Stimulated activated naive B cell treated with anti-CD40 and anti-IgM and Interleukin-4, amounts not matched to agents 10 μg/mL and 1 μg/mL and 100 μg/mL, for 72 hours (primary cell): ENCODE data around the gene PPP2R2C.

Experiments
- ATAC-seq, 2 donors: fragments of 150-1000 bp; cut with Tn5 transposase; replicated peaks; 2 replicates each; pipeline ENCODE4 v1.10.0; 2021; ENCODE audit warnings: moderate library complexity in 1 of 2
- DNase-seq: peaks from one replicate; pipeline ENCODE4 v3.0.0; 2021
- H3K27ac Mint-ChIP-seq: one replicate; pipeline ENCODE4 v1.8.0; 2022; ENCODE audit warnings: mild to moderate bottlenecking, mixed read lengths
- H3K27me3 Mint-ChIP-seq, 2 donors: one replicate each; pipeline ENCODE4 v1.8.0; 2022; ENCODE audit warnings: mixed read lengths in 2 of 2
- H3K36me3 Mint-ChIP-seq, 2 donors: one replicate each; pipeline ENCODE4 v1.8.0; 2022; ENCODE audit warnings: mixed read lengths in 2 of 2, mild to moderate bottlenecking in 1 of 2
- H3K4me1 Mint-ChIP-seq, 2 donors: one replicate each; pipeline ENCODE4 v1.8.0; 2022; ENCODE audit warnings: mixed read lengths in 2 of 2, mild to moderate bottlenecking in 1 of 2
- H3K4me3 Mint-ChIP-seq, 2 donors: one replicate each; pipeline ENCODE4 v1.8.0; 2022; ENCODE audit warnings: mild to moderate bottlenecking in 2 of 2, mixed read lengths in 2 of 2, moderate library complexity in 1 of 2
- H3K9me3 Mint-ChIP-seq, 2 donors: one replicate each; pipeline ENCODE4 v1.8.0; 2022; ENCODE audit warnings: mixed read lengths in 2 of 2, mild to moderate bottlenecking in 1 of 2

PPP2R2C gene

GRCh38 chr4:6324461-6324998 is 147.9 kb downstream of the PPP2R2C start:
- DNase-seq (no peak), ATAC-seq (no peak)
- peaks cover 0 to 2% of the 10 kb centered on the region in 2 donors for H3K9me3 Mint-ChIP-seq
- no peak overlapping the region for H3K4me3 Mint-ChIP-seq
- peaks cover 0 to under 1% of the 10 kb centered on the region in 2 donors for H3K36me3 Mint-ChIP-seq
- peaks cover 5 to 11% of the 10 kb centered on the region in 2 donors for H3K4me1 Mint-ChIP-seq
- H3K27me3 Mint-ChIP-seq = peaks cover 67 to 84% of the 10 kb centered on the region in 2 donors
- no peak overlapping the region for H3K27ac Mint-ChIP-seq

- DNase-seq (no peak), ATAC-seq (peak; percentile 18 to 20)
- peaks cover 5 to 10% of the 10 kb centered on the region in 2 donors for H3K4me1 Mint-ChIP-seq
- H3K9me3 Mint-ChIP-seq = peaks cover 0 to 2% of the 10 kb centered on the region in 2 donors
- H3K36me3 Mint-ChIP-seq = peaks cover 0 to 2% of the 10 kb centered on the region in 2 donors
- H3K27me3 Mint-ChIP-seq = peaks cover 64 to 85% of the 10 kb centered on the region in 2 donors
- no peak overlapping the region for H3K27ac Mint-ChIP-seq
- H3K4me3 Mint-ChIP-seq = no peak overlapping the region
These were observed 149.4 kb downstream of the PPP2R2C start for GRCh38 chr4:6322761-6323566.

DNA sequence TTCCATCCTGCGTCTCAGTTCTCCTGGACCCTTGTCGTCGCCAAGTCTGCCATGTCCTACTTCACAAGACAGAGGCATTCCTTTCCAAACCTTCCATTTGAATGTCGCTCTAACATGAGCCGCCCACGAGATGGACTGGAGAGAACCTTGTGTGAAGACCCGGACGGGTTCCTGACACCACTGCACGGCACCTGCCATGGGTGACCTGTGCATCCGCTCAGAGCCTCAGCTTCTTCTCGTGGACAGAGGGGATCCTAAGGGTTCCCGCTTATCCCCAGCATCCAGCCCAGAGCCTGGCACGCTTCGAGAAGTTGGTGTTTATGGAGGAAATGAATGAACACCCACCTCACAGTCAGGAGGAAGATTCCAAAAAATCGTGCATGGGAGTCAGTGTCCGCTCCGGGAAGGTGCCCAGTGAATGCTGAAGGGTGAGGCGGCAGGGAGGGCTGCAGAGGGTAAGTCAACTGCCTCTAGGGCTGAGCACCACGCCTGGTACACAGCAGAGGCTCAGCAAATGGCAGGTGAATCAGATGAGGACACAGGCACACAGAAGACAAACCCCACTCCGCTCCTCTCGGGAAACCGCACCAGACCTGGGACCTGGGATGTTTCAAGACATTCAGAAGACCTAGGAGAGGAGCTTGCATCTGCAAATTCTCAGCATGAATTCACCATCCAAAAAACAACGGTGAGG is 150.2 kb downstream of the PPP2R2C start:
- H3K27me3 Mint-ChIP-seq = peaks cover 66 to 87% of the 10 kb centered on the region in 2 donors
- H3K9me3 Mint-ChIP-seq = peaks cover 0 to 2% of the 10 kb centered on the region in 2 donors
- ATAC-seq = no peak
- peaks cover 4 to 10% of the 10 kb centered on the region in 2 donors for H3K4me1 Mint-ChIP-seq
- H3K4me3 Mint-ChIP-seq = no peak overlapping the region
- peaks cover 0 to 2% of the 10 kb centered on the region in 2 donors for H3K36me3 Mint-ChIP-seq
- DNase-seq = no peak
- H3K27ac Mint-ChIP-seq = no peak overlapping the region

- DNase-seq = no peak
- ATAC-seq = no peak
- Mint-ChIP-seq H3K9me3 (peaks cover 0 to 2% of the 10 kb centered on the region in 2 donors), H3K27me3 (peaks cover 58 to 82% of the 10 kb centered on the region in 2 donors), H3K27ac (no peak overlapping the region), H3K36me3 (peaks cover 0 to 2% of the 10 kb centered on the region in 2 donors), H3K4me1 (peaks cover 4 to 10% of the 10 kb centered on the region in 2 donors), H3K4me3 (no peak overlapping the region)
These were observed 151.1 kb downstream of the PPP2R2C start for GRCh38 chr4:6321361-6321760.

- peaks cover 0 to 2% of the 10 kb centered on the region in 2 donors for H3K36me3 Mint-ChIP-seq
- no peak overlapping the region for H3K27ac Mint-ChIP-seq
- H3K27me3 Mint-ChIP-seq = peaks cover 52 to 77% of the 10 kb centered on the region in 2 donors
- no peak overlapping the region for H3K4me3 Mint-ChIP-seq
- DNase-seq = no peak
- no peak for ATAC-seq
- H3K9me3 Mint-ChIP-seq = no peaks in the 10 kb centered on the region
- peaks cover 4 to 10% of the 10 kb centered on the region in 2 donors for H3K4me1 Mint-ChIP-seq
These were observed 151.8 kb downstream of the PPP2R2C start for GRCh38 chr4:6320663-6321062.

DNA sequence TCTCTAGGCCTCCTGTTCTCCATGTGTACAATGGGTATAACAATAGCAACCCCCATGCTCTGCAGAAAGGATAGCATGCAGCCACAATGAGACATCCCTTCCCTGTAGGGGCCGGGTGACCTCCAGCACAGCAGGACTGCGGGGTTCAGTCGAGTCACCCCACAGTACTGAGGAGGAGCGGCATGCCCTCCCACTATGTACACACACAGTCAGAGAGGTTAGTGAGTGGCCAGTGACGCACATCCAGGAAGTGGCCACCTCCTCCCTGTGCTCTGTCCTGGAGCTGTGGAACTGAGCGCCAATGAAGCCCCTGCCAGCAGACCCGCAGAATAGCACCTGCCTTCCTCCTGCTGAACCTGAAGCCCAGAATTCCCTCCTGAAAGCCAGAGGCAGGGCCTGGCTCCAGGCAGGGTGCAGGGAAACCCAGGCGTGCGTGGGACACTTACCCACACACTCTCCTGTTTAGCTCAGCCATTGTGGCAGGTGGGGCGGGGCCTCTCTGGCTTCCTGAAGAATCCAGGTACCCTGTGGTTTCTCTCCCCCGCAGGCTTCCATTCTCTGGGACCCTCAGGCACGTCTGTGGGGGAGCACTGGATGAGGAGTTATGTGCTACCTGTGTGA is 152.8 kb downstream of the PPP2R2C start:
- Mint-ChIP-seq H3K36me3 (peaks cover 0 to 2% of the 10 kb centered on the region in 2 donors), H3K4me3 (no peak overlapping the region), H3K4me1 (peaks cover 1 to 8% of the 10 kb centered on the region in 2 donors), H3K9me3 (no peaks in the 10 kb centered on the region), H3K27me3 (peaks cover 49 to 67% of the 10 kb centered on the region in 2 donors), H3K27ac (no peak overlapping the region)
- DNase-seq (no peak), ATAC-seq (no peak)

DNA sequence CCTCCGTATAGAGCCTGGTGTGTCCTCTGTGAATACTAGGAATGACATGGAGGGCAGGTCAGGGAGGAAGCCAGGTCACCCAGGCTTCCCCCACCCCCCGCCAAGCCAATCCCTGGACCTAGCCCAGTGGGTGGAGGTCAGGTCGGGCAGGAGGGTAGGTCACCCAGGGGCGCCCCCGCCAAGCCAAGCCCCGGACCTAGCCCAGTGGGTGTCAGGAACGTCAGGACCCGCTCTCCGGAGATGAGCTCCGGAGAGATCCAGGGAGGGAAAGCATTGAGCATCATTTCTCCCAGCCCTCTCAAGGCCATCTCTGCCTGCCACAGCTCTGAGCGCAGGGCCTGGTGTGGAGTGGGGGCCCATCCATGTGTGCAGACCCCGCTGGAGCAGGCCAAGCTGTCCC is 154.2 kb downstream of the PPP2R2C start:
- no peak overlapping the region for H3K27ac Mint-ChIP-seq
- no peak for ATAC-seq
- H3K9me3 Mint-ChIP-seq = no peaks in the 10 kb centered on the region
- no peak for DNase-seq
- H3K36me3 Mint-ChIP-seq = peaks cover 0 to 2% of the 10 kb centered on the region in 2 donors
- peaks cover 45 to 57% of the 10 kb centered on the region in 2 donors for H3K27me3 Mint-ChIP-seq
- H3K4me3 Mint-ChIP-seq = no peak overlapping the region
- H3K4me1 Mint-ChIP-seq = no peaks in the 10 kb centered on the region

DNA sequence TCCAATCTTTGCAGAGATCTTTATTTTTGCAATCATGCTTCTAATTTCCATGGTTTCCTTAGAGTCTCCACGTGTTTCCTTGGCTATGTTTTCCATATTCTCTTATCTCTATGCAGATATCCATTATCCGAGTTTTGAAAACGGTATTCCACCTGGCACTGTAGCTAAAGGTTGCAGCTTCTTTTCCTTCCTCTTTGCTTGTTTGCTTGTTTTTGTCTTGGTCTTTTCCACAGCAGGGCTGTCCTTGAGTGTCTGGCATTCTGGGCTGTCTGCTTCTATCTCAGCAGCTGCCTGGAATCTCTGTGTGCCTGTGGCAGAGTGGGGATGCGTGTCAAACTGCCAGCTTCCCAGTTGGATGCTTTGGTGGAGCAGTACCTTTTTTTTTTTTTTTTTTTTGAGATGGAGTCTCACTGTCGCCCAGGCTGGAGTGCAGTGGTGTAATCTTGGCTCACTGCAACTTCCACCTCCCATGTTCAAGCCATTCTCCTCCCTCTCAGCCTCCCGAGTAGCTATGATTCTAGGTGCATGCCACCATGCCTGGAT is 155.9 kb downstream of the PPP2R2C start:
- DNase-seq (no peak), ATAC-seq (no peak)
- Mint-ChIP-seq H3K4me3 (no peak overlapping the region), H3K27ac (no peak overlapping the region), H3K9me3 (no peaks in the 10 kb centered on the region), H3K4me1 (no peaks in the 10 kb centered on the region), H3K27me3 (peaks cover 40 to 55% of the 10 kb centered on the region in 2 donors), H3K36me3 (peaks cover 0 to 2% of the 10 kb centered on the region in 2 donors)

GRCh38 chr4:6313216-6313615 is 159.2 kb downstream of the PPP2R2C start:
- peaks cover 45 to 59% of the 10 kb centered on the region in 2 donors for H3K27me3 Mint-ChIP-seq
- DNase-seq = no peak
- H3K4me3 Mint-ChIP-seq = no peak overlapping the region
- ATAC-seq = no peak
- H3K9me3 Mint-ChIP-seq = peaks cover 3 to 4% of the 10 kb centered on the region in 2 donors
- peaks cover 2 to 3% of the 10 kb centered on the region in 2 donors for H3K36me3 Mint-ChIP-seq
- H3K4me1 Mint-ChIP-seq = peaks cover 4 to 8% of the 10 kb centered on the region in 2 donors
- no peak overlapping the region for H3K27ac Mint-ChIP-seq

- DNase-seq (no peak), ATAC-seq (no peak)
- Mint-ChIP-seq H3K27ac (no peak overlapping the region), H3K36me3 (peaks cover 2 to 3% of the 10 kb centered on the region in 2 donors), H3K27me3 (peaks cover 54 to 77% of the 10 kb centered on the region in 2 donors), H3K4me3 (no peak overlapping the region), H3K9me3 (peaks cover 4% of the 10 kb centered on the region in 2 donors), H3K4me1 (peaks cover 4 to 8% of the 10 kb centered on the region in 2 donors)
These were observed 162.6 kb downstream of the PPP2R2C start for GRCh38 chr4:6309777-6310176.

DNA sequence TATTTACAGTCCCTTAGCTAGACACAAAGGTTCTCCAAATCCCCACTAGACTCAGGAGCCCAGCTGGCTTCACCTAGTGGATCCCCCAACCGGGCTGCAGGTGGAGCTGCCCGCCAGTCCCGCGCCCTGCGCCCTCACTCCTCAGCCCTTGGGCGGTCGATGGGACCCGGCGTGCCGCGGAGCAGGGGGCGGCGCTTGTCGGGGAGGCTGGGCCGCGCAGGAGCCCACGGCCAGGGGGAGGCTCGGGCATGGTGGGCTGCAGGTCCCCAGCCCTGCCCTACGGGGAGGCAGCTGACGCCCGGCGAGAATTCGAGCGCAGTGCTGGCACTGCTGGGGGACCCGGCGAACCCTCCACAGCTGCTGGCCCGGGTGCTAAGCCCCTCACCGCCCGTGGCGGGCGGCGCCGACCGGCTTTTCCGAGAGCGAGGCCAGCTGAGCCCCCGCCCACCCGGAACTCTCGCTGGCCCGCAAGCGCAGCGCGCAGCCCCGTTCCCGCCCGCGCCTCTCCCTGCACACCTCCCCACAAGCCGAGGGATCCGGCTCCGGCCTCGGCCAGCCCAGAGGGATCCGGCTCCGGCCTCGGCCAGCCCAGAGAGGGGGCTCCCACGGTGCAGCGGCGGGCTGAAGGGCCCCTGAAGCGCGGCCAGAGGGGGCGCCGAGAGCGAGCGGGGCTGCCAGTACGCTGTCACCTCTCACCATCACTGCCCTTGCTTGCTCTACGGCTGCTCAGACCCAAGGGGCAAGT is 163.3 kb downstream of the PPP2R2C start:
- DNase-seq = no peak
- no peak overlapping the region for H3K27ac Mint-ChIP-seq
- peak in 1 of 2 donors; percentile 42 for ATAC-seq
- peaks cover 51 to 77% of the 10 kb centered on the region in 2 donors for H3K27me3 Mint-ChIP-seq
- peaks cover 4 to 8% of the 10 kb centered on the region in 2 donors for H3K4me1 Mint-ChIP-seq
- peaks cover 4% of the 10 kb centered on the region in 2 donors for H3K9me3 Mint-ChIP-seq
- peak overlapping the region; percentile 33 to 43 for H3K4me3 Mint-ChIP-seq
- peaks cover 2 to 3% of the 10 kb centered on the region in 2 donors for H3K36me3 Mint-ChIP-seq

DNA sequence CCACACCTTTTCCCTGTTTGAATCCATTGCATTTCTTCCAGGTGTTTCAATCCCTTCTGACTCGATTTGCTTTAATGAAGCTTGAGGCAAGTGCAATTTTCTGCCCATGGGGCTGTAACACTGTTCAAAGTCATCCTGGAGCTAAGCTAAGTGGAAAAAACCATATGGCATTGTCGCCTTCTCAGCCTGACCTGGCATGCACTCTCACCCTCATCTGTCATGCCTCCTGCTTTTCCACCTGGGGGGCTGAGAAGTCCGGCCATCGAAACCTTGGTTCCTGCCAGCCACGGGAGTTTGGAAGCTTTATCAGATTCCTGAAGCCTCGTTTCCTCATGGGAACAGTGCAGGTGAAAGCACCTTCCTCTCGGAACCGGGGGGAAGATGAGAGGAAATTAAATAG is 164.5 kb downstream of the PPP2R2C start:
- no peak for DNase-seq
- H3K4me3 Mint-ChIP-seq = no peak overlapping the region
- H3K27ac Mint-ChIP-seq = no peak overlapping the region
- H3K36me3 Mint-ChIP-seq = peaks cover 2 to 3% of the 10 kb centered on the region in 2 donors
- no peak for ATAC-seq
- peaks cover 4% of the 10 kb centered on the region in 2 donors for H3K9me3 Mint-ChIP-seq
- H3K27me3 Mint-ChIP-seq = peaks cover 43 to 70% of the 10 kb centered on the region in 2 donors
- H3K4me1 Mint-ChIP-seq = peaks cover 4 to 8% of the 10 kb centered on the region in 2 donors

GRCh38 chr4:6307230-6307629 is 165.2 kb downstream of the PPP2R2C start:
- Mint-ChIP-seq H3K4me3 (no peak overlapping the region), H3K27ac (no peak overlapping the region), H3K4me1 (peaks cover 4 to 8% of the 10 kb centered on the region in 2 donors), H3K36me3 (peaks cover 8 to 9% of the 10 kb centered on the region in 2 donors), H3K9me3 (peaks cover 4% of the 10 kb centered on the region in 2 donors), H3K27me3 (peaks cover 42 to 64% of the 10 kb centered on the region in 2 donors)
- ATAC-seq (no peak), DNase-seq (no peak)
